Measurements from ENCODE around the gene PIAS1. TPM values are rescaled to one million over a fixed set of nuclear protein-coding genes. Genes with fewer than 3 reads are reported as not detected.
A peak's percentile ranks its signal among the peaks of the same experiment; 100 is the strongest.

The PIAS1 gene
- polyA plus RNA-seq, 1 donor = 46.5 TPM

DNA sequence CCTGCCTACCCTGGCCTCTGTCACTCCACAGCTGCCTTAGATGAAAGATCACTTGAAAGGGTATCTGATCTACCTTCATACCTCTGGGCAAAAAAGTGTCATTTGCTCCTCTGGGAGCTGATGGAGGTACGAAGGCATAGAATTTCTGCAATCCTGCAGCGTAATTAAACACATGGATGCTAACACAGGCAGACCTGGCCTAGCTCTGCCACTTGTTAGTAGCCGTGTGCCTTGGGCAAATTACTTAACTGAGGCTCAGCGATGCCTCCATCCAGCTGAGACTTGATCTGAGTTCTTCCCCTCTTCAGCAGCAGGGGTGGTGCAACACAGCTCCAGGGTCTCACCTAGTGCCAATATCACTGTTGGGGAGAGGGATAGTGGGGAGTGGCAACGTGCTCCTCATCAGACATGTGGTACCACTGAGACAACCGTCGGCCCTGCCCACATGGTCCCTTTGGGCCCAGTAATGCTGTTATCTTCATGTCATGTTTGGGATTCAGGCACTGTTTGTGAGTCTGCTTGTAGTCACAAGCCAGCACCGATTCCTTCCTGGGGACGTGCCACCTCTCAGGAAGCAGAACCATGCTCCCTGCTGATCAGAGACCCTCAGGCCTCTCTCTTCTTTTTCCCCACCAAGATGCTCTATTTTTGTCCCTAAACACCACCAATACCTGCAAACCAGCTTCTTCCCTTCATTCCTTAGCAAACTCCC, 34.1 kb upstream of the PIAS1 start:
- Histone ChIP-seq H3K27me3 (ENCODE audit: control insufficient read depth, insufficient read depth, low read length) (no peaks in the 10 kb centered on the region), H3K4me1 (ENCODE audit: control insufficient read depth, insufficient read depth, low read length) (peaks cover 9% of the 10 kb centered on the region), H3K36me3 (ENCODE audit: control insufficient read depth, insufficient read depth, low read length) (no peaks in the 10 kb centered on the region), H3K9me3 (ENCODE audit: control insufficient read depth, low read depth, low read length) (no peaks in the 10 kb centered on the region), H3K4me3 (ENCODE audit: low read length) (no peak overlapping the region), H3K27ac (ENCODE audit: low read length) (peak overlapping the region; percentile 30)
- DNase-seq = no peak
- 20% methylated on average over 1 of the region's 9 CpGs for WGBS (ENCODE audit: insufficient coverage, low lambda C conversion rate)

DNA sequence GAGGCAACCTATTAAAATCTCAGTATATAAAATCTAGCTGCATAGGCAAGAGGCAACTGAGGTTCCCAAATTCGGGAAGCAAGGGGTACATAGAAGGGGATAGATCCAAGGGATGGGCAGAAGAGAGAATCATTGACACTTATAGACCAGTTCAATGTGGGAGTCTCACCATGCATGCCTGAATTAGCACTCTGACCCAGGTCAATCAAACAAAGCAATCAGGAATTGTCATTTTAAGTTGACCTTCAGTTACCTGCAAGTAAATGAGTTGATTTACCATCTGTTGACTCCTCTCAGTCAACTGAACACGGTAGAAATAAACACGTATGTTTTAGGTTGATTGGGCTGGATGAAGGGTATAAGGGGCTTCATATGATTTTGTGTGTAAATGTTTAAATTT, 33.4 kb upstream of the PIAS1 start:
- 61% methylated on average over 3 of the region's 3 CpGs for WGBS (ENCODE audit: insufficient coverage, low lambda C conversion rate)
- Histone ChIP-seq H3K36me3 (ENCODE audit: control insufficient read depth, insufficient read depth, low read length) (no peaks in the 10 kb centered on the region), H3K27me3 (ENCODE audit: control insufficient read depth, insufficient read depth, low read length) (no peaks in the 10 kb centered on the region), H3K4me3 (ENCODE audit: low read length) (no peak overlapping the region), H3K4me1 (ENCODE audit: control insufficient read depth, insufficient read depth, low read length) (peaks cover 9% of the 10 kb centered on the region), H3K27ac (ENCODE audit: low read length) (no peak overlapping the region), H3K9me3 (ENCODE audit: control insufficient read depth, low read depth, low read length) (no peaks in the 10 kb centered on the region)
- DNase-seq = no peak

DNA sequence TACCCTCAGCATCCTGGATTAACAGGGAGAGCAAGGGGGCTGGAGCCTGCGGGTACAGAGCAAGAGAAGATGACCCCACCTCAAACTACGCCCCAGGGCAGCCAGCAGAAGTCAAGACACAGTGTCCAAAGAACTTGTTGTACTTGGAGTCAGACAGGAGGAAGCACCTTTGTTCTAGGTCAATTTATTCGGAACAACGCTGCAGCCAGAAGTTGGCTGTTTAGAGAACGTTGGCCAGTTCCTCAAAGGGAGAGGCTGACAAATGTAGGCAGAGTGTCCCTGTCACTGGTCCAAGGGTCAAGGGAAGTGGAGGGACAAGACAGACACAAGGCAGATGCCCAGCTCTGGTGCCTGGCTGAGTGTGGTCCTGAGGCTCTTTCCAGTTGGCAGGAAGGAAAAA, 32.1 kb upstream of the PIAS1 start:
- no peak overlapping the region for H3K27ac ChIP-seq (ENCODE audit: low read length)
- WGBS (ENCODE audit: insufficient coverage, low lambda C conversion rate) = no CpG with 5 or more reads among the region's 5 CpGs
- DNase-seq = no peak

DNA sequence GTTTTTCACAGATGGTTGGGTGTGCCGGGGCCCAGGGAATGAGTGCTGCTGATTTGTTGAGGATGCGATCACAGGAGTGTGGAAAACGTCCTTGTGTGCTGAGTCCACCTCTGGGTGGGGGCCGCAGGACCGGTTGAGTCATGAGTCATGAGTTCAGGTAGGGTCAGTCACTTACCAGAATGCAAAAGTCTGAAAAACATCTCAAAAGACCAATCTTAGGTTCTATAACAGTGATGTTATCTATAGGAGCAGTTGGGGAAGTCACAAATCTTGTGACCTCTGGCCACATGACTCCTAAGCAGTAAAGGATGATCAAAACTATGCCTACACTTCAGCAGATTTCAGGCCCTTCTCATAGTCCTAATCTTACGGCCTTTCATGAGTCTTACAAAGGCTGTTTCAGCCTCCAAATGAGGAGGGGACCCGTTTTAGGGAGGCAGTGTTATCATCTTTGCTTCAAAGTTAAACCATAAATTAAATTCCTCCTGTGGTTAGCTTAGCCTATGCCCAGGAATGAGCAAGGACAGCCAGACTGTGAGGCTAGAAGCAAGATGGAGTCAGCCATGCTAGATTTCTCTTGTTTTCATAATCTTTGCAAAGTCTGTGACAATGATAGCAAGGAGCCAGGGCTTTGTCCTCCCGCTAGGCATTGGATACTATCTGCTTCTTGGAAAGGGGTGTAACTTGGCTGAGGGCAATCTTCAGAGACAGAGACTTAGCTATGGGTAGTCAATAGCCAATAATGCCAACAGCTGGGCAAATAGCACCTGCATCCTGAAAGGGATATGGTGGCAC, 30.6 kb upstream of the PIAS1 start:
- H3K36me3 ChIP-seq (ENCODE audit: control insufficient read depth, insufficient read depth, low read length) = no peaks in the 10 kb centered on the region
- peak; percentile 31 to 46 for DNase-seq
- H3K27me3 ChIP-seq (ENCODE audit: control insufficient read depth, insufficient read depth, low read length) = no peaks in the 10 kb centered on the region
- no peaks in the 10 kb centered on the region for H3K9me3 ChIP-seq (ENCODE audit: control insufficient read depth, low read depth, low read length)
- H3K4me3 ChIP-seq (ENCODE audit: low read length) = no peak overlapping the region
- H3K4me1 ChIP-seq (ENCODE audit: control insufficient read depth, insufficient read depth, low read length) = no peaks in the 10 kb centered on the region
- peak overlapping the region; percentile 71 for H3K27ac ChIP-seq (ENCODE audit: low read length)
- no CpG with 5 or more reads among the region's 8 CpGs for WGBS (ENCODE audit: insufficient coverage, low lambda C conversion rate)

More for the DNA sequence above, 32.1 kb upstream of the PIAS1 start:
- H3K36me3 ChIP-seq (ENCODE audit: control insufficient read depth, insufficient read depth, low read length) = no peaks in the 10 kb centered on the region
- no peaks in the 10 kb centered on the region for H3K27me3 ChIP-seq (ENCODE audit: control insufficient read depth, insufficient read depth, low read length)
- H3K4me3 ChIP-seq (ENCODE audit: low read length) = no peak overlapping the region
- no peaks in the 10 kb centered on the region for H3K9me3 ChIP-seq (ENCODE audit: control insufficient read depth, low read depth, low read length)
- H3K4me1 ChIP-seq (ENCODE audit: control insufficient read depth, insufficient read depth, low read length) = peaks cover 1% of the 10 kb centered on the region

DNA sequence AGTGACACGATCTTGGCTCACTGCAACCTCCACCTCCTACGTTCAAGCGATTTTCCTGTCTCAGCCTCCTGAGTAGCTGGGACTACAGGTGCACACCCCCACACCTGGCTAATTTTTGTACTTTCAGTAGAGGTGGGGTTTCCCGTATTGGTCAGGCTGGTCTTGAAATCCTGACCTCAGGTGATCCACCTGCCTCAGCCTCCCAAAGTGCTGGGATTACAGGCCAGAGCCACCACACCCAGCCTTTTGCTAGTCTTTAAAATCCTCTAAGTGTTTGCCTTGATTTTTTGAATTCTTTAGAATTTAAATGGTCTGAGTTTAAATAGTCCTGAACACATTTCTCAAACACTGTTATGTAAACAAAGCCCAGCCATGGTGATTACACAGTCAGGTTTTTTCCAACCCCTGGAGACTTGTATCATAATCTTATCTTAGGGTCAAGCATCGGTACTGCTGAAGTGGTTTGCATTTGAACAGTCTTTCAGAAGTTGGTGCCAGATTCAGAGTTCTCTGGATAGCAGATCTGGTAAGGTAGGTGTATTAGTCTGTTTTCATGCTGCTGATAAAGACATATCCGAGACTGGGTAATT, 28.2 kb upstream of the PIAS1 start:
- no peak overlapping the region for H3K27ac ChIP-seq (ENCODE audit: low read length)
- no CpG with 5 or more reads among the region's 6 CpGs for WGBS (ENCODE audit: insufficient coverage, low lambda C conversion rate)
- no peaks in the 10 kb centered on the region for H3K27me3 ChIP-seq (ENCODE audit: control insufficient read depth, insufficient read depth, low read length)
- H3K9me3 ChIP-seq (ENCODE audit: control insufficient read depth, low read depth, low read length) = no peaks in the 10 kb centered on the region
- no peak for DNase-seq
- H3K4me1 ChIP-seq (ENCODE audit: control insufficient read depth, insufficient read depth, low read length) = no peaks in the 10 kb centered on the region
- H3K36me3 ChIP-seq (ENCODE audit: control insufficient read depth, insufficient read depth, low read length) = no peaks in the 10 kb centered on the region
- no peak overlapping the region for H3K4me3 ChIP-seq (ENCODE audit: low read length)

DNA sequence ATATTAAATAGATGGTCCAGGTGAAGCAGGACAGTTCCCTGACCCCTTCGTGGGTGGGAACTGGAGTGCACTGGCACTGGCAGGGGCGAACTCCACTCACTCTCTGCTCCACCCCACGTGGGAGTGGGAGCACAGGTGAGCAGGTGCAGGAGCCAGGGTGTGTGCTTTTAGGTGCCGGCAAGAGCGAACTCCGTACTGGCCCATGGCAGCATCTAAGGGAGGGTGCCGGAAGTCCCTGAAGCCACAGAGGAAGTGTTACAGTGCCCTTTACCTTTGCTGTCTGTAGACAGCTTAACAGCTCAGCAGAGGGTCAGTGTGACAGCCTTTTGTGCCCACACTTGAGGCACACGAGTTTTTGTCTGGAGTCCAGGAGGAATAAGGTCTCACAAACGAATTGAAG, 26.7 kb upstream of the PIAS1 start:
- Histone ChIP-seq H3K4me3 (ENCODE audit: low read length) (no peak overlapping the region), H3K4me1 (ENCODE audit: control insufficient read depth, insufficient read depth, low read length) (no peaks in the 10 kb centered on the region), H3K9me3 (ENCODE audit: control insufficient read depth, low read depth, low read length) (no peaks in the 10 kb centered on the region), H3K27ac (ENCODE audit: low read length) (no peak overlapping the region), H3K27me3 (ENCODE audit: control insufficient read depth, insufficient read depth, low read length) (no peaks in the 10 kb centered on the region), H3K36me3 (ENCODE audit: control insufficient read depth, insufficient read depth, low read length) (no peaks in the 10 kb centered on the region)
- no CpG with 5 or more reads among the region's 9 CpGs for WGBS (ENCODE audit: insufficient coverage, low lambda C conversion rate)
- DNase-seq = no peak

DNA sequence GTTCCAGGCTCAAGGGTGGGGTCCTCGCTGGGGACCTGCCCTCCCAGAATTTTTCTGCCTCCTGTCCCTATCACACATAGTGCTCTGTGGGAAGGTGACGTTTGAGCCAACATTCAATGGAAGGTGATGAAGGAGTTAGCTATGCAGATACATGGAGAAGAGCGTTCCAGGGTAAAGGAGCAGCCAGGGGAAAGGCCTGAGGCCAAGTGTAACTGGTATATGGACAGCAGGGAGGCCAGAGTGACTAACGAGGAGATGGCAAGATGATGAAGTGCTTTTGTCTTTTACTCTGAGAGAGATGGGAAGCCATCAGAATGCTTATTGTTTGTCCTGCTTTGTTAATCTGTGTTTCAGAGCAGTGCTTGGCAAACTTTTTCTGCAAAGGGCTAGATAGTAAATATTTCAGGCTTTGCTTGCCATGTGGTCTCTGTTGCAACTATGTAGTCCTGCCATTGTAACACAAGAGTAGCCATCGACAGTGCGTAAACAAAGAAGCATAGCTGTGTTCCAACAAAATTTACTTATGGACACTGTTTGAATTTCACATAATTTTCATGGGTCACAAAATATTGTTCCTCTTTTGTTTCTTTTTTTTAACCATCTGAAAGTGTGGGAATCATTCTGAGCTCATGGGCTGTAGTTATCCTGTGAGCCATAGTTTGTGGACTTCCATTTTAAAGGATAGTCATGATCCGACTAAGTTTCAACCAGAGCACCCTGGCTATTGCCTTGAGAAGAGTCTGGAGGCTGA, 25.8 kb upstream of the PIAS1 start:
- 83% methylated on average over 4 of the region's 7 CpGs for WGBS (ENCODE audit: insufficient coverage, low lambda C conversion rate)

DNA sequence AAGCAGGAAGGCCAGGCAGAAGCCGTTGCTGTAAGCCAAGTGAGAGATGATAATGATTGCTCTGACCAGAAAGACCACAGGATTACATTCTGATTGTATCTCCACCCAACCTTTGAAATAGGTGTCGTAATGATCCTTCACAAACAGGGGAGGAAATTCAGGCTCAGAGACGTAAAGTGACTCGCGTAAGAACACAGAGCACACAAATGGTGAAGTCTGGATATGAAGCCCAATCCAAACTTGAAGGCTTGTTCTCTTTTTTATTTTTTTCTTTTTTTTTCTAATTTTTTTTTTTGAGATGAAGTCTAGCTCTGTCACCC, 25.3 kb upstream of the PIAS1 start:
- WGBS (ENCODE audit: insufficient coverage, low lambda C conversion rate) = no CpG with 5 or more reads among the region's 5 CpGs
- no peaks in the 10 kb centered on the region for H3K36me3 ChIP-seq (ENCODE audit: control insufficient read depth, insufficient read depth, low read length)
- no peaks in the 10 kb centered on the region for H3K9me3 ChIP-seq (ENCODE audit: control insufficient read depth, low read depth, low read length)
- H3K4me1 ChIP-seq (ENCODE audit: control insufficient read depth, insufficient read depth, low read length) = no peaks in the 10 kb centered on the region
- no peak overlapping the region for H3K4me3 ChIP-seq (ENCODE audit: low read length)
- no peak for DNase-seq
- no peaks in the 10 kb centered on the region for H3K27me3 ChIP-seq (ENCODE audit: control insufficient read depth, insufficient read depth, low read length)
- no peak overlapping the region for H3K27ac ChIP-seq (ENCODE audit: low read length)

More for the DNA sequence above, 25.8 kb upstream of the PIAS1 start:
- no peaks in the 10 kb centered on the region for H3K27me3 ChIP-seq (ENCODE audit: control insufficient read depth, insufficient read depth, low read length)
- no peak overlapping the region for H3K27ac ChIP-seq (ENCODE audit: low read length)
- no peak overlapping the region for H3K4me3 ChIP-seq (ENCODE audit: low read length)
- H3K4me1 ChIP-seq (ENCODE audit: control insufficient read depth, insufficient read depth, low read length) = no peaks in the 10 kb centered on the region
- no peaks in the 10 kb centered on the region for H3K36me3 ChIP-seq (ENCODE audit: control insufficient read depth, insufficient read depth, low read length)
- DNase-seq = no peak
- no peaks in the 10 kb centered on the region for H3K9me3 ChIP-seq (ENCODE audit: control insufficient read depth, low read depth, low read length)

DNA sequence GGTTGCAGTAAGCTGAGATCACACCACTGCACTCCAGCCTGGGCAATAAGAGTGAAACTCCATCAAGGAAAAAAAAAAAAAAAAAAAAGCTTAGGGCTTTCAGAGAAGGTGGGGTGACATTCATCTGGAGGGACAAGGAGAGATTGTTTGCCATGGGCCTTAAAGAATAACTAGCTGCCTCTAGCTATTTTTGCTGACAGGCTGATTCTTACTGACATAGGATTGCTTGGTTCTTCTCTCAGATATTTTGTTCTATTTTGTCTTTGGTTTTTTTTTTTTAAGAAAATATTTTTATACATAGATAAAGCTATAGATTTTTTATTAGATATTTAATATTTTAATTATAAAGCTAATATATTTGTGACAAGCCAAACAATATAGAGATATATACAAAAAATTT, 24.2 kb upstream of the PIAS1 start:
- Histone ChIP-seq H3K27me3 (ENCODE audit: control insufficient read depth, insufficient read depth, low read length) (no peaks in the 10 kb centered on the region), H3K4me3 (ENCODE audit: low read length) (no peak overlapping the region), H3K36me3 (ENCODE audit: control insufficient read depth, insufficient read depth, low read length) (no peaks in the 10 kb centered on the region), H3K9me3 (ENCODE audit: control insufficient read depth, low read depth, low read length) (no peaks in the 10 kb centered on the region), H3K4me1 (ENCODE audit: control insufficient read depth, insufficient read depth, low read length) (no peaks in the 10 kb centered on the region), H3K27ac (ENCODE audit: low read length) (no peak overlapping the region)
- no peak for DNase-seq

DNA sequence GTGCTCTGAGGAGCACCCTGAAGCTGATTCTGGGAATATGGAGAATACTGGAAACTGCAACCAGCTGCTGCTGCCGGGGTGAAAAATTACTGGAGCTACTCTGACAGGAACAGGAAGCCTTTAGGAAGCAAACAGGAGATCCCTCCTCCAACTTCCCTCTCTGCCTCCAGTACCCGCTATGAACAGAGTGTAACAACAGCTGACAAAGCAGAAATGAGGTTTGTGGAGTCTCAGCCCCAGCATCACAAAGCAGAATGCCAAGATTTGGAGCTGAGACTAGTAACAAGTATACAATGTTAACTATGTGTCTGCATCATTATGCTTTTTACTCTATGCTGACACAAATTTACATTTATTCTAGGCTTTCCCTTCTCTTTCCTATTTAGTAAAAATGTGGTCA, 22.7 kb upstream of the PIAS1 start:
- DNase-seq = no peak
- H3K27me3 ChIP-seq (ENCODE audit: control insufficient read depth, insufficient read depth, low read length) = no peaks in the 10 kb centered on the region
- no CpG with 5 or more reads among the region's 2 CpGs for WGBS (ENCODE audit: insufficient coverage, low lambda C conversion rate)
- no peaks in the 10 kb centered on the region for H3K4me1 ChIP-seq (ENCODE audit: control insufficient read depth, insufficient read depth, low read length)
- no peaks in the 10 kb centered on the region for H3K36me3 ChIP-seq (ENCODE audit: control insufficient read depth, insufficient read depth, low read length)
- peaks cover 5% of the 10 kb centered on the region for H3K9me3 ChIP-seq (ENCODE audit: control insufficient read depth, low read depth, low read length)
- no peak overlapping the region for H3K4me3 ChIP-seq (ENCODE audit: low read length)
- H3K27ac ChIP-seq (ENCODE audit: low read length) = no peak overlapping the region
